Neural crest cell (in vitro differentiated cells): ENCODE results near the gene TRPM3. TPM values are rescaled to one million over a fixed set of nuclear protein-coding genes. Genes with fewer than 3 reads are reported as not detected.

ENCODE experiments used
- DNase-seq: peaks from one replicate; pipeline ENCODE4 v3.0.0; 2021; ENCODE audit warnings: low read depth, mixed read lengths, low spot score
- H3K27ac Mint-ChIP-seq: one replicate; pipeline ENCODE4 v1.8.0; 2021; ENCODE audit warnings: mild to moderate bottlenecking, mixed read lengths; ENCODE audit not compliant: unreplicated experiment
- H3K27me3 Mint-ChIP-seq: 2 replicates; pipeline ENCODE4 v1.8.0; 2021; ENCODE audit warnings: low read depth, mild to moderate bottlenecking, mixed read lengths
- H3K36me3 Mint-ChIP-seq: 2 replicates; pipeline ENCODE4 v1.8.0; 2021; ENCODE audit warnings: low read depth, mild to moderate bottlenecking, mixed read lengths
- H3K4me1 Mint-ChIP-seq: 2 replicates; pipeline ENCODE4 v1.8.0; 2021; ENCODE audit warnings: mixed read lengths
- H3K4me3 Mint-ChIP-seq: one replicate; pipeline ENCODE4 v1.8.0; 2021; ENCODE audit warnings: mild to moderate bottlenecking, mixed read lengths
- H3K9me3 Mint-ChIP-seq: 2 replicates; pipeline ENCODE4 v1.8.0; 2021; ENCODE audit warnings: mixed read lengths
- total RNA-seq: library from RNA; stranded (reverse); gene quantifications from 2 replicates; pipeline ENCODE4 v1.2.1, GENCODE V29; 2021
- TF ChIP-seq, protein P1 (sequence below): fragments of 200-600 bp; sonication (generic); conservative IDR thresholded peaks from 2 replicates; pipeline ENCODE4 v1.5.0; 2021; ENCODE audit warnings: antibody characterized with exemption, mild to moderate bottlenecking

Gene TRPM3
- total RNA-seq, 1 donor from 2014 or later, result 1.4 TPM

GRCh38 chr9:70902692-70903131, 218.7 kb downstream of the TRPM3 start:
- Mint-ChIP-seq H3K27ac (no peak overlapping the region), H3K4me1 (peaks cover 26% of the 10 kb centered on the region), H3K27me3 (no peaks in the 10 kb centered on the region), H3K4me3 (no peak overlapping the region), H3K9me3 (peaks cover 2% of the 10 kb centered on the region), H3K36me3 (no peaks in the 10 kb centered on the region)
- TF ChIP-seq, protein P1, sequence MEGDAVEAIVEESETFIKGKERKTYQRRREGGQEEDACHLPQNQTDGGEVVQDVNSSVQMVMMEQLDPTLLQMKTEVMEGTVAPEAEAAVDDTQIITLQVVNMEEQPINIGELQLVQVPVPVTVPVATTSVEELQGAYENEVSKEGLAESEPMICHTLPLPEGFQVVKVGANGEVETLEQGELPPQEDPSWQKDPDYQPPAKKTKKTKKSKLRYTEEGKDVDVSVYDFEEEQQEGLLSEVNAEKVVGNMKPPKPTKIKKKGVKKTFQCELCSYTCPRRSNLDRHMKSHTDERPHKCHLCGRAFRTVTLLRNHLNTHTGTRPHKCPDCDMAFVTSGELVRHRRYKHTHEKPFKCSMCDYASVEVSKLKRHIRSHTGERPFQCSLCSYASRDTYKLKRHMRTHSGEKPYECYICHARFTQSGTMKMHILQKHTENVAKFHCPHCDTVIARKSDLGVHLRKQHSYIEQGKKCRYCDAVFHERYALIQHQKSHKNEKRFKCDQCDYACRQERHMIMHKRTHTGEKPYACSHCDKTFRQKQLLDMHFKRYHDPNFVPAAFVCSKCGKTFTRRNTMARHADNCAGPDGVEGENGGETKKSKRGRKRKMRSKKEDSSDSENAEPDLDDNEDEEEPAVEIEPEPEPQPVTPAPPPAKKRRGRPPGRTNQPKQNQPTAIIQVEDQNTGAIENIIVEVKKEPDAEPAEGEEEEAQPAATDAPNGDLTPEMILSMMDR, result no peak
- DNase-seq, result no peak

GRCh38 chr9:70902171-70902570, 219.2 kb downstream of the TRPM3 start:
- Mint-ChIP-seq H3K27ac (no peak overlapping the region), H3K9me3 (peaks cover 2% of the 10 kb centered on the region), H3K4me3 (no peak overlapping the region), H3K36me3 (no peaks in the 10 kb centered on the region), H3K27me3 (no peaks in the 10 kb centered on the region), H3K4me1 (peaks cover 26% of the 10 kb centered on the region)
- no peak for DNase-seq
- TF ChIP-seq, protein P1, result no peak

GRCh38 chr9:70901746-70902145, 219.7 kb downstream of the TRPM3 start:
- no peak for DNase-seq
- Mint-ChIP-seq H3K27ac (no peak overlapping the region), H3K4me1 (peaks cover 26% of the 10 kb centered on the region), H3K4me3 (no peak overlapping the region), H3K9me3 (peaks cover 2% of the 10 kb centered on the region), H3K27me3 (no peaks in the 10 kb centered on the region), H3K36me3 (no peaks in the 10 kb centered on the region)
- TF ChIP-seq, protein P1, result no peak

DNA sequence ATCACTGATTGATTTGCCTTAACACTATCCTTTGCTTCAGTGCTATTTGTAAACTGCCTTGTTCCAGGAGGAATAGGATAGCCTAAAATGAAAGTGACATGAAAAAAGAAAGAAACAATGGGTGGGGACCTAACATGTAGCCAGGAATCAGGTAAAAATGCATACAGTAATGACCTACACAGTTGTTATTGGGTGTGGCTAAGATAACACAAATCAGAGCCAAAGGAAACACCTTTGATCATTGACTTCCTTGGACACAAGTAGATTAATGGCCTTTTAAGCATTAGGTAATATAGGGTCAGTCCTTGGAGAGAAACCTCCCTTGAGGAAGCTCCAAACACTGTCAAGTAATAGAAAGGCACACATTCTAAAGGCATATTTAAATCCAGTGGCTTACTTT, 220.4 kb downstream of the TRPM3 start:
- Mint-ChIP-seq H3K4me3 (no peak overlapping the region), H3K4me1 (peaks cover 26% of the 10 kb centered on the region), H3K9me3 (peaks cover 2% of the 10 kb centered on the region), H3K27ac (no peak overlapping the region), H3K36me3 (no peaks in the 10 kb centered on the region), H3K27me3 (no peaks in the 10 kb centered on the region)
- TF ChIP-seq, protein P1, result no peak
- no peak for DNase-seq

- H3K4me1 Mint-ChIP-seq, result no peaks in the 10 kb centered on the region
- no peaks in the 10 kb centered on the region for H3K36me3 Mint-ChIP-seq
- TF ChIP-seq, protein P1, result no peak
- H3K27ac Mint-ChIP-seq, result no peak overlapping the region
- no peak overlapping the region for H3K4me3 Mint-ChIP-seq
- H3K27me3 Mint-ChIP-seq, result no peaks in the 10 kb centered on the region
- no peak for DNase-seq
- no peaks in the 10 kb centered on the region for H3K9me3 Mint-ChIP-seq
Measured at GRCh38 chr9:70893580-70894122, 227.8 kb downstream of the TRPM3 start.

DNA sequence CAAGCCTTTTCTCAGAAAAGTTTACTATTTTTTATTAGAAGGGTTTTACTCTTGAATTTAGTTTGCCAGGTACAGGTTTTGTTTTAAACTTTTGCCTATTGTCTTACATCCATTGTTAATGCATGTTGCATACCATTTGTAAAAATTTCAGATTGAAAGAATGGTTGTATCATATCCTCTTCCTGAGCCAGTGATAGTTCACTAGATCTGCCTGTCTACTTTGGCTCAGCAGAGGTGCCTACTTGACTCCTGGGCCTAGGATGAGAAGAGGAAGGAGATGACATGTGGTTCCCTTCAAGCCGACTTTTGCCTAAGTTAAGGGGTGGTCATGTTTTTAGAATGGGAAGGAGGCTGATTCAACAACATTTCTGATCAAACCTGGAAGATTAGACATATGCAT, 232.9 kb downstream of the TRPM3 start:
- Mint-ChIP-seq H3K4me3 (no peak overlapping the region), H3K4me1 (no peaks in the 10 kb centered on the region), H3K36me3 (no peaks in the 10 kb centered on the region), H3K27ac (no peak overlapping the region), H3K27me3 (no peaks in the 10 kb centered on the region), H3K9me3 (no peaks in the 10 kb centered on the region)
- TF ChIP-seq, protein P1, result no peak
- DNase-seq, result no peak
